BJ (cell line): Measurements from ENCODE around the gene SUGCT. TPM values are rescaled to one million over a fixed set of nuclear protein-coding genes. Genes with fewer than 3 reads are reported as not detected.
A peak's percentile ranks its signal among the peaks of the same experiment; 100 is the strongest.

Experiments
- CTCF ChIA-PET: fragments of 350-600 bp; formaldehyde crosslinking; extraction: SDS; loops from one replicate; lab custom pipeline; 2021; ENCODE audit warnings: antibody characterized with exemption, inconsistent platforms; lab: Yijun Ruan, JAX
- POLR2A ChIA-PET: fragments of 300-600 bp; sonication (Branson Sonifier 250); formaldehyde crosslinking; extraction: SDS; loops from one replicate; lab custom pipeline; 2021; ENCODE audit warnings: antibody characterized with exemption; lab: Charles Lee
- DNase-seq: peaks from one replicate; pipeline ENCODE4 v3.0.0-alpha.2; 2011; ENCODE audit warnings: low read depth
- H3K27me3 ChIP-seq: 2 replicates; pipeline ENCODE4 v1.6.0; 2011; ENCODE audit warnings: low read length; ENCODE audit not compliant: control insufficient read depth, insufficient read depth
- H3K36me3 ChIP-seq: 2 replicates; pipeline ENCODE4 v1.5.1; 2011; ENCODE audit warnings: low read length; ENCODE audit not compliant: control insufficient read depth, insufficient read depth
- H3K4me3 ChIP-seq: 2 replicates; pipeline ENCODE4 v1.5.1; 2011; ENCODE audit warnings: low read depth, mild to moderate bottlenecking, control low read depth, low read length
- CTCF ChIP-seq: IDR thresholded peaks from 2 replicates; pipeline ENCODE4 v1.5.1; 2011; ENCODE audit warnings: low read depth, mild to moderate bottlenecking, control low read depth, inconsistent platforms, low read length, moderate library complexity; ENCODE audit not compliant: insufficient read depth
- polyA plus RNA-seq: library from polyadenylated mRNA; depleted of rRNA; stranded (reverse); fragments of >200 nt; gene quantifications from 2 replicates; pipeline ENCODE4 v1.2.3, GENCODE V29; 2011

Gene SUGCT
- polyA plus RNA-seq, 1 experiment: 10.6 TPM

DNA sequence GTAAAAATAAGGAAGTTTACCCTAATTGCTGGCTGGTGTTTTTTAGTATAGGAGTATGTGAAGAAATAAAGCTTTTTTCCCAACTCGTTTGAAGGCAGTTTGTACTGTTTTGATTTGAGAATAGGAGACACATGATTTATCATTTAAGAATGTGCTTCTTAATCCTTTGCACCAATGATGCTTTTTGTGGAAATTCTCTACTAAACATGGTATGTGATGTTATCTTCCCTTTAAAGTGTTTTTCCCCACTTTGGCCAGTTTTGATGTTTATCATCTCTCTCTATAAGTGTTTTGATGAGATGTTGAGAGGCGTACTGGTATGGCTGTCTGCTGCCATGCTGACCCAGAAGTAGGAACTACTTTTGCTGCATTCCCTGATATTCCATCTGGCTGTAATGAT lies 85.1 kb downstream of the SUGCT start:
- no peak overlapping the region for H3K4me3 ChIP-seq
- H3K36me3 ChIP-seq: no peaks in the 10 kb centered on the region
- no peak for TF ChIP-seq CTCF
- peak; percentile 70 for DNase-seq
- CTCF ChIA-PET: interaction anchor here (1.5 kb wide), 1 partner anchor 544 kb away, joined by 4 read pairs; no protein-coding TSS in a partner anchor
- POLR2A ChIA-PET: interaction anchor here (0.5 kb wide), 1 partner anchor 25 kb away, joined by 7 read pairs; no protein-coding TSS in a partner anchor
- H3K27me3 ChIP-seq: no peaks in the 10 kb centered on the region

DNA sequence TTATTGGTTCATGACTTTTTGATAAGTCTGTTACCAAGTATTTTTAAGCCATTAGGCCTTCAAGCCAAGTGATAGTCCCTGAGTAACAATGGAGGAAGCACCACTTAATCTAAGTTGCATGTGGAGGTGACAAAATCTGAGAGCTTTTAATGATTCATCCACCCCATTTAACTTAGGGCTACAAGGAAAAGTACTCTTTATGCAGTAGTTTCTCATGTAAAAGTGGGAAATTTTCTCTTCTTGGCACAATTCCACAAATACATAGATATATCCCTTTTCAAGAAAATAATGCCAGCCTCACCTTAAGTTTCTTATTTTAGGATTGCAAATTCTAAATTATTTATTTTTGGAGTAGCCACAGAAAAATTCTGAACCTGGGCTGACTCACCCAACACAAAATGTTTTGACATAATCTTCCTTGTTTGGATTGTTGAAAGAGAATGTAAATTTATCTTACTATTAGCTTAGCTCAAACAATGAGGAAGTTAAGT lies 85.7 kb downstream of the SUGCT start:
- H3K36me3 ChIP-seq: no peaks in the 10 kb centered on the region
- no peak overlapping the region for H3K4me3 ChIP-seq
- CTCF ChIA-PET: interaction anchor here (1.5 kb wide), 1 partner anchor 543 kb away, joined by 4 read pairs; no protein-coding TSS in a partner anchor
- POLR2A ChIA-PET: interaction anchor here (0.5 kb wide), 1 partner anchor 26 kb away, joined by 7 read pairs; no protein-coding TSS in a partner anchor
- no peak for TF ChIP-seq CTCF
- H3K27me3 ChIP-seq: no peaks in the 10 kb centered on the region
- peak; percentile 44 for DNase-seq

DNA sequence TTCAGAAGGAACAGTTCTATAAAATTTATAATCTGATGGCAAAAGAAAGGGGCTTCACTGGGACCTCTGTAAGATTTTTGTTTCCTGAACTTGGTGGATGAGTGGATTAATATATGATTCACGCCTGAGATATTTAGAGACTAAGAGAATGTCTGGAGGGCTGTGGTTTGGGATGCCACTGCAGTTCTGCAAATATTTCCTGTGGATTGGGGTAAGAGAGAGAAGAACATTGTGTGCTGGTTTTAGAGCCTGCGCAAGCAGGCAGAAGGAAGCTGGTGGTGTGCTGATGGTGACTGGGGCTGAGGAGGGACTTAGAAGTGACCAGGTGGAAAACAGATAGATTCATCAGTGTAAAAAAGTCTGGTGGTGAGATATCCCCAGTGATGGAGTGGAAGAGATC lies 87.0 kb downstream of the SUGCT start:
- H3K4me3 ChIP-seq: no peak overlapping the region
- ChIA-PET CTCF (interaction anchor here (1.0 to 3.0 kb wide), 4 partner anchors 10 to 87 kb away, joined by 3 to 13 read pairs (median 4); partner anchors contain the start of gene SUGCT), POLR2A (interaction anchor here (0.8 kb wide), 1 partner anchor 1291 kb away, joined by 3 read pairs; no protein-coding TSS in a partner anchor)
- peak; percentile 89 for DNase-seq
- no peak for TF ChIP-seq CTCF
- H3K36me3 ChIP-seq: no peaks in the 10 kb centered on the region
- no peaks in the 10 kb centered on the region for H3K27me3 ChIP-seq

- DNase-seq: no peak
- TF ChIP-seq CTCF: no peak
- Histone ChIP-seq H3K27me3 (no peaks in the 10 kb centered on the region), H3K4me3 (no peak overlapping the region), H3K36me3 (no peaks in the 10 kb centered on the region)
- POLR2A ChIA-PET: no interaction called here
- CTCF ChIA-PET: interaction anchor here (0.5 to 3.0 kb wide), 2 partner anchors 9 to 305 kb away, joined by 4 to 13 read pairs; no protein-coding TSS in a partner anchor
Observed at GRCh38 chr7:40223451-40224127, 88.8 kb downstream of the SUGCT start.

DNA sequence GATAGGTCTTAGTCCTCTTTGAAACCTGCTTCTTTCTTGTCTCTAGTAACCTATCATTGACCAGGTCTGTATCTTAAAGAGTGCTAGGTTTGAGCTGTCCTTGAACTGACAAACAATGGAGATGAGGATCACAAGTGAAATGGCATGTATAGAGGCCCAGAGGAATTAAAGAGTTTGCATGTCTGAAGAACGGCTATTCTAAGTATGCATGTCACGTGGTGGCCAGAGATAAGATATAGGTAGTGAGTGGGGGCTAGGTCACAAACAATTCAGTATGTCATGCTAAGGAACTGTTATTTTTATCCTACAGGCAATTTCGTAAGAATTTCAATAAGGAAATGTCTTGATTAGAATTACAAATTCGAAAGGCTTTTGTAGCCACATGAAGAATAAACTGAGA lies 95.3 kb downstream of the SUGCT start:
- H3K27me3 ChIP-seq: no peaks in the 10 kb centered on the region
- CTCF ChIA-PET: interaction anchor here (0.5 kb wide), 1 partner anchor 30 kb away, joined by 4 read pairs; no protein-coding TSS in a partner anchor
- no peak for TF ChIP-seq CTCF
- no peak for DNase-seq
- H3K36me3 ChIP-seq: no peaks in the 10 kb centered on the region
- H3K4me3 ChIP-seq: no peak overlapping the region
- POLR2A ChIA-PET: interaction anchor here (0.5 kb wide), 1 partner anchor 698 kb away, joined by 10 read pairs; no protein-coding TSS in a partner anchor
